MCF 10A (cell line): ENCODE measurements around the gene GTSE1. TPM values are rescaled to one million over a fixed set of nuclear protein-coding genes. Genes with fewer than 3 reads are reported as not detected.

Source experiments
- BruUV-seq: library from RNA; stranded (reverse); fragments of 400-500 nt; replicated peaks from 2 replicates; lab custom pipeline; 2021; lab: Mats Ljungman, UMichigan
- CTCF ChIA-PET: fragments of 300-600 bp; sonication (Branson Sonifier 250); formaldehyde crosslinking; extraction: SDS; loops from one replicate; lab custom pipeline; 2021; ENCODE audit warnings: antibody characterized with exemption, inconsistent platforms; lab: Yijun Ruan, JAX
- POLR2A ChIA-PET: fragments of 300-600, 350-650 bp; sonication (Branson Sonifier 250); formaldehyde crosslinking; extraction: SDS; loops from one replicate; lab custom pipeline; 2020; ENCODE audit warnings: antibody characterized with exemption, inconsistent platforms; lab: Yijun Ruan, JAX
- DNase-seq: peaks from one replicate; pipeline ENCODE4 v3.0.0-alpha.2; 2018; ENCODE audit not compliant: unreplicated experiment
- H3K27ac Mint-ChIP-seq: one replicate; pipeline ENCODE4 v1.8.0; 2022; ENCODE audit warnings: mild to moderate bottlenecking, low read depth, mixed read lengths; ENCODE audit not compliant: unreplicated experiment
- H3K27me3 Mint-ChIP-seq: one replicate; pipeline ENCODE4 v1.8.0; 2022; ENCODE audit warnings: mixed read lengths; ENCODE audit not compliant: insufficient read depth, unreplicated experiment
- H3K36me3 Mint-ChIP-seq: one replicate; pipeline ENCODE4 v1.8.0; 2022; ENCODE audit warnings: mild to moderate bottlenecking, moderate library complexity, mixed read lengths; ENCODE audit not compliant: insufficient read depth, unreplicated experiment
- H3K4me1 Mint-ChIP-seq: one replicate; pipeline ENCODE4 v1.8.0; 2022; ENCODE audit warnings: mixed read lengths; ENCODE audit not compliant: insufficient read depth, unreplicated experiment
- H3K4me3 Mint-ChIP-seq: one replicate; pipeline ENCODE4 v1.8.0; 2022; ENCODE audit warnings: mild to moderate bottlenecking, moderate library complexity, mixed read lengths; ENCODE audit not compliant: unreplicated experiment
- H3K9me3 Mint-ChIP-seq: one replicate; pipeline ENCODE4 v1.8.0; 2022; ENCODE audit warnings: mixed read lengths; ENCODE audit not compliant: unreplicated experiment
- CTCF ChIP-seq: fragments of 200-600 bp; IDR thresholded peaks from one replicate; pipeline ENCODE4 v1.8.0; 2022; ENCODE audit warnings: antibody characterized with exemption, mild to moderate bottlenecking; ENCODE audit not compliant: unreplicated experiment
- intact Hi-C: fragments of 100-400 bp; cut with micrococcal nuclease; formaldehyde crosslinking; loops from 2 replicates; pipeline ENCODE4 v1.14.1; 2022
- total RNA-seq: library from RNA; stranded (reverse); gene quantifications from 2 replicates; pipeline ENCODE4 v1.2.3, GENCODE V29; 2022

GTSE1 gene
- total RNA-seq, 1 experiment from 2014 or later: 19.9 TPM

DNA sequence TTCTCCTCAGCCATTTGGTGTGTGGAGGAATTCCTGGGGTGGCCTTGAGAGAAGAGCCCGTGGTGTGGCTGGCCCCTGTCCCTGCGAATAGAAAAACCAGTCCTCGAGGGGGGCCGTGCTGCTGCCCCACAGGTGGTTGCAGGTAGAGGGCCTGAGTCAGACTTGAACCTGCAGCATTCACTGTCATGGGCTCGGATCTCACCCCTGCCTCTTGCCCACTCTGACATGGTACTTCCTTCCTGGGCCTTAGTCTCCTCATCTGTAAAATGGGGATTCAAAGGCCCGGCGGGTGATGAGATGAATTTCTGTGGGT, 58.3 kb downstream of the GTSE1 start:
- no peak for DNase-seq
- BruUV-seq: no TSS peak
- TF ChIP-seq CTCF: no peak
- peaks cover 42% of the 10 kb centered on the region for H3K36me3 Mint-ChIP-seq
- POLR2A ChIA-PET: interaction anchor here (1.0 kb wide), 1 partner anchor 188 kb away, joined by 4 read pairs; no protein-coding TSS in a partner anchor
- H3K4me3 Mint-ChIP-seq: no peak overlapping the region
- CTCF ChIA-PET: interaction anchor here (0.5 to 3.3 kb wide), 10 partner anchors 12 to 677 kb away, joined by 3 to 41 read pairs (median 3); no protein-coding TSS in a partner anchor
- H3K27me3 Mint-ChIP-seq: no peaks in the 10 kb centered on the region
- no peaks in the 10 kb centered on the region for H3K9me3 Mint-ChIP-seq
- peaks cover 16% of the 10 kb centered on the region for H3K4me1 Mint-ChIP-seq
- H3K27ac Mint-ChIP-seq: no peak overlapping the region
- intact Hi-C loops: loop anchor here (1.0 kb wide), 1 partner anchor 187 kb away; no protein-coding TSS in a partner anchor

DNA sequence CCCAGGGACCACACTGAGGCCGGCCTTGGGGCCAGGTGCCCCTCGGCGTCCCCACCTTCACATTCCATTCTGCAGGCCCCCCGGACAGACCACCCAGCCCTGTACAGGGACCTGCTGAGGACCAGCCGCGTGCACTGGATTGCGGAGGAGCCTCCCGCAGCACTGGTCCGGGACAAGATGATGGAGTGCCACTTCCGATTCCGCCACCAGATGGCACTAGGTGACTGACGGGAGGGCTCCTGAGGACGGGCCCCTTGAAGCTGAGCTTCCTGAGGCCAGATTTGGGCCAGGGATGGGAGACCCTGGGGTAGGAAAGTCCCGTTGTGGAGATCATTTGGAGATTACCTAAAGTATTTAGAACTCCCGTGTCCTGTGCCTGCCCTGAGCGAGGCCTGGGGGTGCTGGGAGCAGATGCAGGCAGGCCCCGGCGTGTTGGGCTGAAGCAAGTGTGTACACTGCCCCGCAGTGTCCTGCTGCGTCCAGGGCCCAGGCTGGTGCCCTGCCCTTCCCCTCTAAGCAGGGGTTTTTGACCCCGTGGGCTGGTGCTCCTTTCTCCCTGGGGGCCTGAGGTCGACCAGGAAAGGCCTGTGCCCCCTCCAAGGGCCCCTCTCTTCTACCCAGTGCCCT, 58.8 kb downstream of the GTSE1 start:
- intact Hi-C loops: loop anchor here (1.0 kb wide), 1 partner anchor 187 kb away; no protein-coding TSS in a partner anchor
- POLR2A ChIA-PET: interaction anchor here (0.6 to 1.0 kb wide), 2 partner anchors 187 to 342 kb away, joined by 3 to 4 read pairs; no protein-coding TSS in a partner anchor
- CTCF ChIA-PET: interaction anchor here (0.5 to 3.3 kb wide), 9 partner anchors 12 to 678 kb away, joined by 3 to 41 read pairs (median 3); no protein-coding TSS in a partner anchor
- Mint-ChIP-seq H3K27ac (peak overlapping the region; percentile 60), H3K4me1 (peaks cover 16% of the 10 kb centered on the region), H3K4me3 (no peak overlapping the region), H3K36me3 (peaks cover 37% of the 10 kb centered on the region), H3K9me3 (no peaks in the 10 kb centered on the region), H3K27me3 (no peaks in the 10 kb centered on the region)
- no TSS peak for BruUV-seq
- peak; percentile 68 for DNase-seq
- peak; percentile 83 for TF ChIP-seq CTCF

GRCh38 chr22:46355996-46356471, 59.4 kb downstream of the GTSE1 start:
- H3K9me3 Mint-ChIP-seq: no peaks in the 10 kb centered on the region
- peaks cover 38% of the 10 kb centered on the region for H3K36me3 Mint-ChIP-seq
- no peak overlapping the region for H3K4me3 Mint-ChIP-seq
- no peak for DNase-seq
- BruUV-seq: no TSS peak
- TF ChIP-seq CTCF: no peak
- intact Hi-C loops: loop anchor here (1.0 kb wide), 1 partner anchor 186 kb away; no protein-coding TSS in a partner anchor
- H3K27ac Mint-ChIP-seq: peak overlapping the region; percentile 60
- no peaks in the 10 kb centered on the region for H3K27me3 Mint-ChIP-seq
- ChIA-PET POLR2A (interaction anchor here (0.6 to 1.0 kb wide), 3 partner anchors 12 to 343 kb away, joined by 3 to 4 read pairs (median 3); no protein-coding TSS in a partner anchor), CTCF (interaction anchor here (0.6 to 3.3 kb wide), 10 partner anchors 11 to 419 kb away, joined by 3 to 41 read pairs (median 4); no protein-coding TSS in a partner anchor)
- H3K4me1 Mint-ChIP-seq: peaks cover 16% of the 10 kb centered on the region
